NCI-H446 treated with DMSO at 0.1 percent for 48 hours (cell line): ENCODE measurements around the gene IL17RB.
A peak's percentile ranks its signal among the peaks of the same experiment; 100 is the strongest.

Source experiments
- DNase-seq: peaks from one replicate; lab custom pipeline; 2025; lab: John Stamatoyannopoulos, UW

Gene IL17RB, protein sequence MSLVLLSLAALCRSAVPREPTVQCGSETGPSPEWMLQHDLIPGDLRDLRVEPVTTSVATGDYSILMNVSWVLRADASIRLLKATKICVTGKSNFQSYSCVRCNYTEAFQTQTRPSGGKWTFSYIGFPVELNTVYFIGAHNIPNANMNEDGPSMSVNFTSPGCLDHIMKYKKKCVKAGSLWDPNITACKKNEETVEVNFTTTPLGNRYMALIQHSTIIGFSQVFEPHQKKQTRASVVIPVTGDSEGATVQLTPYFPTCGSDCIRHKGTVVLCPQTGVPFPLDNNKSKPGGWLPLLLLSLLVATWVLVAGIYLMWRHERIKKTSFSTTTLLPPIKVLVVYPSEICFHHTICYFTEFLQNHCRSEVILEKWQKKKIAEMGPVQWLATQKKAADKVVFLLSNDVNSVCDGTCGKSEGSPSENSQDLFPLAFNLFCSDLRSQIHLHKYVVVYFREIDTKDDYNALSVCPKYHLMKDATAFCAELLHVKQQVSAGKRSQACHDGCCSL

DNA sequence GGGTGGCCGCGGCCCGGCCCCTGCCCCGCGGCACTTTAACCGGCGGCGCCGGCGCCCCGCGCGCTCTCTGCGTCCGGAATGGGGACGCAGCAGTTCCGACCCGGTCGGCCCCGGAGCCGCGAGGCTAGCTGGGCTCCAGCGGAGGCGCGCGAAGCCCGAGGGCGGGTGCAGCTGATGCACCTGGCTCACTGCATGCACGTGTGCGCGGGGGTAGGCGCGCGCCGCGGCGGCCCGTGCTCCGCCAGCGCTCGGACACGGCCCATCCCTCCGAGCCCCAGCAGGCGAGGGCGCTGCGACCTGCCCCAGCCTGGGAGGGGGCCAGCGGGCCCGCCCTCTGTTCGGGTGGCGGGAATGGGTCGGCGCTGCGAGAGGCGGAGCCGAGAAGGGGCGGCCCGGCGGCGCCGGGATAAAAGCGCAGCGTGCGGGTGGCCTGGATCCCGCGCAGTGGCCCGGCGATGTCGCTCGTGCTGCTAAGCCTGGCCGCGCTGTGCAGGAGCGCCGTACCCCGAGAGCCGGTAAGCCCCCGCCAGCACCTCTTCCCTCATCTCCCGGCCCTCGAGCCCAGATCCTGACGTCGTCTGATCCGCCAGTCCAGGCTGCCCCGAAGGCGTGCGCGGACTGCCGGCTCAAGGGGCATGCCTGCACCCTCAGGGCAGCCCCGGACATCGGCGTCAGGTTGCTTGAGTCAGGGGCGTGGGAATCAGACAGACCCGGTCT, at the start of gene IL17RB, which contains the start of gene CHDH:
TSS of gene IL17RB (plus strand) at position 435 of the 717 bp plus-strand sequence. CDS start at position 456, 21 bp downstream.
TSS of gene CHDH (minus strand) at position 286 of the 717 bp plus-strand sequence. CDS start 22,411 bp downstream, outside the sequence.
- DNase-seq: peak; percentile 9

DNA sequence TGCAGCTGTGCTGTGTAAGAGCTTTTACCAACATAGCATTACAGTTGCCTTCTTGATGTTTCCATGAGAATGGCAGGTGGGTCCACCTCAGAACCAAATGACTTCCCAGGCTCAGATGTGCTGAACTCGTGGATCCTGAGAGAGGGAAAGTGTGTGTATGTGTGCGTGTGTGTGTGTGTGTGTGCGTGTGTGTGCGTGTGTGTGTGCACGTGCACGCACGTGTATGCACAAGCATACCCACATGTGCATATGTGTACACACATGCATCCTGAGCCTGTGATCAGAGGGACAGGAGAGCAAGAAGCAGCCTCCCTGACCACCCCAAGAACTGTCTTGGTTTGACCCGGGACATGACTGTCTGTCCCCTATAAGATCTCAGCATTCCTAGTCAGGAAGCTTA, 48.2 kb upstream of the IL17RB start:
- no peak for DNase-seq

DNA sequence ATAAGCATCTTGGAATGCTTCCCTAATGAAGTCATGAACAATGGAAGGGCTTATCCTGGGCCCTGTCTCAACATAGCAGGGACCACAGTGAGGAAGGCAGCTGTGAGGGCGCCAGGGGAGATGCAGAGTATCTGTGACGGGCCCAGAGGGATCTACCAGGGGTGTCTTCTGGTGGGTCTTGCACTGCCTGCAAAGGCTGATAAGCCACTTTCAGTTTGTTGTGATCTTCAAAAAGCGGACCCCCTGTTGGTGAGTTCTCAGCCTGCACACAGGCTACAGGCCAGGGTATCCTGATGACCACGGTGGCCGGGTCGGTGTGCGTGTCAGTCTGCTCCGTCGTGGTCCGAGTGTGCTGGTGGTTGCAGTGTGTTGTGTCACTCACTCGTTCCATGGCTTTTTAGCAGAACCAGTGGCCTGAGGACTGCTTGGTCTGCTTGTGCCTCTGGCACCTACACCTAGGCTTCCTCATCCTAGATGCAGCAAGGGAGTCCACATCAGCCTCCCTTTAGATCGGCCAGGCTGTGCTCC, 47.0 kb upstream of the IL17RB start:
- no peak for DNase-seq

DNA sequence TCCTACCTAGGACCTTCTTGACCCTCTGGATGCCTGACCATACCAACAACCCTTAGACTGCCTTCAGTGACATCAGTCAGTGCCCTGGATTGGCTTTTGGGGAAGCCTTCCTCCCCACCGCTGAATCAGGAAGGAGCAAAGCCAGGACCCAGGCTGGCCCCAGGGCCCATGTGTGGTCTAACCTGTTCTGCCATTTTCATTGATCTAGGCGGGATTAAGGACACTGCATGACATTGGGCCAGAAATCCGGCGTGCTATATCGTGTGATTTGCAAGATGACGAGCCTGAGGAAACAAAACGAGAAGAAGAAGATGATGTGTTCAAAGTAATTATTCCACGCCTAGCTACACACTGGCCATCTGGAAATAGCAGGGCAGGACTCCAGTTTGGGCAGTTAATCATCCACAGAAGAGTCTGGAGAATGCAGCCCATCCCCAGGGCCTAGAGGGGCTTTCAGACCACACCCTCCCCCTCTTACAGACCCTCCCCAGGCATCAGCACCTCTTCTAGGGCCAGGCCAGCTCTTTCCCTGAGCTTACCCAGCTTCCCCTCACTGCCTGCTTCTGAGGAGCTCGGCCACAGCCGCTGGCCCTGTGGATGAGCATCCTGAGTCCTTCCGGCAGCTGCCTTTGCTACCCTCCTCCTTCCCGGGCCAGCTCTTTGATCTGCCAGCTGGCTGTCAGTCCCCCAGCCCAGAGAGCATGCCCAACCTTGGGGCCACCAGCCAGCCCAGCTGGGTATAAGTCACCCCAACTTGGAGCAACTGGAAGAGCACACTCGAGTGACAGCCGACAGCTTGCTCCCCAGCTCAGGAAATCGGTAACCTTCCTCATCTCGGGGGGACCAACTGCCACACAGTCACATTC, 46.1 kb upstream of the IL17RB start:
- DNase-seq: no peak

DNA sequence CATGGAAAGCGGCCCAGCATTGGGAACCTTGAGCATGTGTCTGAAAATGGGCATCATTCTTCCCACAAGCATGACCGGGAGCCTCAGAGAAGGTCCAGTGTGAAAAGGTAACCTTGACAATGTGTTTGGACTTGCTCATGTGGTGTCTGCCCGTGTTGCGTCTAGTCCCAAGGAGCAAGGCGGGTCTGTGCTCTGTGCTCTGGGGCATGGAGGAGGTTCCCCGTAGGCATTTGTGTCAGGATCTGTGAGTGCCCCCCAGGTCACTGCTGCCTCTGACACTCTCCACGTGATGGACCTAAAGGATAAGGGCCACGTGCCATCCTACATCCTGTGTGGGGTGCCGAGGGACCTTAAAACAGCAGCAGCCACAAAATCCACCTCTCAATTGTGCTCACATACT, 45.0 kb upstream of the IL17RB start:
- DNase-seq: no peak

DNA sequence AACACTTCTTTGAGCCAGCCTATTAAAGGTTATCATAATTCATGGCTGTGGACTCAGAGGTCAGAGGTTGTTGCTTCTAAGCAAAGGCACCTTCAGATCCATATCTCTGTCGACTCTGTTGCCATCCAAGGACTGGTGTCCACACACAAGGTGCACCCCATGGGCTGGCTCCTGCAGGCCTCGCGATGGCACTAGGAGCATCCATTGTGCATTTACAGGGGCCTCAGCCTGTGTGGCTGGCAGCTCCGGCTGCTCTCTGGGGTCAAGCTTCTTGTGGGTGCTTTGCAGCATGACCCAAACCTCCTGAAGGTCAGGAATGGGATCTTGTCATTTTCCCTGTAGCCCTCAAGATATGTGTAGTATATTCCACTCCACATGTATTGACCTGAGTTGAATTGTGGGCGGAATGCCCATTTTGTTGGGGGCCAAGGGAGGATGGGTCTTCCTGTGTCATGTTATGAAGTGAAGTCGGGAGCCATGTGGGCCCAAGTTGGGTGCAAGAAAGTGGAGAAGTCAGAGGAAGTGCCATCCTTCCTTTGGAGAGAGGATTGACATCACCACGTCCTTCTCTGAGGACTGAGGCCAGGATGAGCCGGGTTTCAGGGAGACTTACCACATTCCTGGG, 44.0 kb upstream of the IL17RB start:
- no peak for DNase-seq

DNA sequence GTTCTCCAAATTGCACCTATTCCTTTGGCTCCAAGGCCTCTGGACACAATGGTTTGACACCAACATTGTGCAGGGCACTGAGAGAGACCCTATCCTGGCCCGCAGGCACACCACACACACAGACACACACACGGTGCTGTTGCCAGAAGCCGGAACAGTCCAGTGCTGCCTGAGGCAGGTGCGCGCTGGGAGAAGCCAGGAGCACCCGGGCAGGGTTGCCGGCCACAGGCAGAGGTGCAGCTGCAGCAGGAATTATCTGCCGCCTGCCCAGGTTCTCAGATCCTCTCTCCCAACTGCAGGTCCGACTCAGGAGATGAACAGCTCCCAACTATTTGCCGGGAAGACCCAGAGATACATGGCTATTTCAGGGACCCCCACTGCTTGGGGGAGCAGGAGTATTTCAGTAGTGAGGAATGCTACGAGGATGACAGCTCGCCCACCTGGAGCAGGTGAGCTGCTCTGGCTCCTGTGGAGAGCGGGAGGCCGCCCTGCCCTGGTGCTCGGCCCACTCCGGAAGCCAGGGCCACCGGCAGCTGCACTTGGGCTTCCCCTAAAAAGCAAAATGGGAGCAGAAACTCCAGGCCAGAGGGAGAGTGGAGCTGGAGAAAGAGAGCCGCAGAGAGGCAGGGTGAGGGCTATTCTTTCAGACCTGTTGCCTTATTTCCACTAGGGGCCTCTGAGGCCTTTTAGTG, 43.1 kb upstream of the IL17RB start:
- DNase-seq: no peak

DNA sequence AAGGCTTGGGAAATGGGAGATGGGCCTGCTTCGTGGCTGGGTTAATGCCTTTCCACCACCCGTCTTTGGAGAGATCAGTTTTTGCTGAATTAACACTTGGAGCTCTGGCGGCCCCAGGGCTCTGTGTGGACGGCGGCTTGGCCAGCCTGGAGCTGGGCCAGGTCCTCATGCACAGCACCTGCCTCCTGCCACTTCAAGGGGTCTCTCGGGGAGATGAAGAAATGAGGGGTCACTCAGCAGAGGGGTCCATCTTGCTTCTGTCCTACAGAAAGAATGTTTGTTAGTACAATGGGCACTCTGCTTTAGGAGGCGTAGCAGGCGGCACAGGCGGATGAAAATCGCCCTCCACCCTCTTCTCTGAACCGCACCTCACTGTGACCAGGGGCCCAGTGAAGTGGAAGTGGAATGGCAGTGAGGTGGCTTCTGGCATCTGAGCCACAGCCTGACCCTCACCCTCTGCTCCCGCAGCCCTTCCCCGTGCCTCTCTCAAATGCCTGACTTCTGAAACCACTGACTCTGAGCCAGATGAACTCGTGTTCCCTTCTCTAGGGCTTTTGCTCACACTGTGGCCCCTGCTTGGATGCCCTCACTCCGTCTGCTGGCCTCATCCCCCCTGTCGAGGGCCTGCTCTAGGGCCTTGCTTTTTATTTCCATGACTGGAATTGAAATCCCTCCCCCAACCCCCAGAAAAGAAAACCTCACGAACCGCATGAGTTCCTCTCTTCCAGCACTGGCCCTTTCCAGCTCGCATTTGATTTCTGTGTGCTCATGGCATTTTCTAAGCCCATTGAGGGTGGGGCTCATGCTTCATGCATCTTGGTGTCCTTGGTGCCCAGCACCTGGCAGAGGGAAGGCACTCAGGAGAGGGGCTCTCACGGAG, 42.3 kb upstream of the IL17RB start:
- no peak for DNase-seq

DNA sequence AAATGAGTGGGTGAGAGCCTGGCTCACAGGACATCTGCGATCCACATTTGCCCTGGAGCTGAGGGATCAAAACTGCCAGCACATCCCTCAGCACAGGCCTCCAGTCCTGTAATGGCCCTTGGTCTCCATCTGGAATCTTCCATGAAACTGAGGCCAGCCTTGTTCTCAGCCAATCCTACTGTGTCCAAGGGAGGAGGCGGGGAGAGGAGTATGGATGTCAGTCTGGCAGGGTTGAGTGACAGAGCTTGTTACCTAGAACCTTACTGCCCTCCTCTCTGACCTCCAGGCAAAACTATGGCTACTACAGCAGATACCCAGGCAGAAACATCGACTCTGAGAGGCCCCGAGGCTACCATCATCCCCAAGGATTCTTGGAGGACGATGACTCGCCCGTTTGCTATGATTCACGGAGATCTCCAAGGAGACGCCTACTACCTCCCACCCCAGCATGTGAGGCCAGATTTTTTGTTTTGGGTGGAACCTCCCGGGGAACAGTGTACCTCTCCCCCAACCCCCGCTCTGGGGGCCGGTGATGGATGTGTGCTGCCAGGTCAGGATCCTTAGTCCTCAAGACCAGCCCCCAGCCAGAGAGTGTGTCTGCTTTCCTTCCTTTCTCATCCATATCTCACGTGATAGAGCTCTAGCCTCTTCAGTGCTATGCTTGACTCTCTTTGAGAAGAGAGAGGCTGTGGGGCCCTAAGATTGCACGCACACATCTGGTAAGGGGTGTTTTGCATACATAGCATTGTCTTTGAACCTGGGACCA, 41.5 kb upstream of the IL17RB start:
- DNase-seq: no peak

DNA sequence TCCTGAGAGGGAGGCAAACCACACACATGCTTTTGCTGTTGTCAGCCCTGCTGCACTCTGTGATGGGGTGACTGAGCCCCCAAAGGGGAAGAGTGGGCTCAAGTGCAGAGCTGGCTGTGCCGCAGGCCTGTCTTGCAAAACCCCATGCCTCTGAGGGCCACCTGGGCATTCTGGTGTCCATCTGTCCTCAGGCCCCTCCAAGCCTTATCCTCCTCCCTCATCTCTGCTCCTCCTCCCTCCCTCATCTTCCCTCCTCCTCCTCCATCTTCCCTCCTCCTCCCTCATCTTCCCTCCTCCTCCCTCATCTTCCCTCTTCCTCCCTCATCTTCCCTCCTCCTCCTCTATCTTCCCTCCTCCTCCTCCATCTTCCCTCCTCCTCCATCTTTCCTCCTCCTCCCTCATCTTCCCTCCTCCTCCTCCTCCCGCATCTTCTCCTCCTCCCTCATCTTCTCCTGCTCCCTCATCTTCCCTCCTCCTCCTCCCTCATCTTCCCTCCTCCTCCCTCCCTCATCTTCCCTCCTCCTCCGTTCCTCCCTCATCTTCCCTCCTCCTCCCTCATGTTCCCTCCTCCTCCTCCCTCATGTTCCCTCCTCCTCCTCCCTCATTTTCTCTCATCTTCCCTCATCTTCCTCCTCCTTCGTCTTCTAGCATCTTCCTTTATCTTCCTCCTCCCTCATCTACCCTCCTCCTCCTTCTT, 40.8 kb upstream of the IL17RB start:
- no peak for DNase-seq

DNA sequence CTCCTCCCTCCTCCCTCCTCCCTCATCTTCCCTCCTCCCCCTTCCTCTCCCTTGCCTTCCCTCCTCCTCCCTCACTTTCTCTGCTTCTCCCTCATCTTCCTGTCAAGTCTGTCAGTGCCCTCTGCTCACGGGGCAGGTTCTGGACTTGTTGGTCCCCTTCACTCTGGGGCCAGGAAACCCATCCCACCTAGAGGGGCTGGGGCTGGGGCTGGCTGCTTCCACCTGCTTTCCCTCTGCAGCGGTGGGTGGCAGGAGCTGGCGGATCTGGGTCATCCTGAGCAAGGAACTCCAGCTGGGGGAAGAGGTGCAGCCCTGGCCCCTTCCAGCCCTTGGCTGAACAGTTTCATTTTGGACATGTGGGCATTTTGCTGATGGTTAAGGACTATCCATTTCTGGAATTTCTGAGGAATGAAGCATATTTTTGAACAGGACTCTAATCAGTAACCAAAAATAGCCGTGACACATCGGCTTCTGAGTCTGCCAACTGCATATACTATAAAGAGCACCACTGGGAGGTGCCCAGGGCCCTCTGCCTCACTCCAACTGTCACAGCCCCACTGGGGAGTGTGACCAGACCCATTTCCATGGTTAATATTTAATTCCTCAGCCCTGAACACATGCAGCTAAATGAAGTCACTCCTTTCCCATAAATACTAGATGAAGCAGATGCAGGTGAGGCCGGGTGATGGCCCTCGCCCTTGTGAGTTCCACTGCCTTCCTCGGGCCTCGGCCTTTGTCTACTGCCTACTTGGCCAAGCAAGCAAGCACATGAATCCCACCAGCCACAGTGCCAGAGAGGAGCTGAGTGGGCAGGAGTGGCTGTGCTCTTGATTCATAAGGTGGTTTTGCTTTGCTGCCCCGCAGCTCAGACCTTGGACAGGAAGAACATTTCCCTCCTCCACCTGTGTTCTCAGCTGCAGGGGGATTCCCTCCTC, 39.9 kb upstream of the IL17RB start:
- no peak for DNase-seq

DNA sequence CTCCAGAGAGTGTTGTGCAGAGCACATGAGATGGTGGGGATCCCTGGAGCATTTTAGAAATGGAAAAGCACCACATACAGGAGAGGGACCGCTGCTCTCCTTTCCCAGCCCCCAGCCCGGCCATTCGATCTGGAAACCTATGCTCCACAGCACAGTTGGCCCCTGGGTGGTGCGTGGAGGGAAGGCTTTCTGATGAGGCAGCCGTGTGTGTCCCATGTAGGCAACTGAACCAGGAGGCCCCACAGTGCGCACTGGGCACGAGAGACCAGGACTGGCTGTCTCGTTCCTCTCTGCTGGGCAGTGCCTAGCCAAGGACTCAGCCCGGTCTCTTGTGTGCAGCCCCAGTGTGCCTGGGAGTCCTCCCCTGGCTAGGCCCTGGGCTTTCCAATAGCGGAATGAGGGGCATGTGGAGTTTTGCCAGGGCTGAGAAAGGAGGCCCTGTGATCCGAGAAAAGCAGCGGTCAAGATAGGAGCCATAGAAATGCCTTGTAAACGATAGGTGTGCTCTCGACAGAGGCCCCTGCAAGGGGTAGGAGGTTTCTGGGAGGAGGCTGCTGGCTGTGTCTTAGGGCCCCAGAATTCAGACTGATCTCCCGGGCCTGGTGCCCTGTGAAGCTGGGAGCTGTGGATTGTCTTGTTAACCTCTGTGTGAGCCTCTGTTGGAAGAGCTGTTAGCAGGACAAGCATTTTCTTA, 39.1 kb upstream of the IL17RB start:
- DNase-seq: no peak

DNA sequence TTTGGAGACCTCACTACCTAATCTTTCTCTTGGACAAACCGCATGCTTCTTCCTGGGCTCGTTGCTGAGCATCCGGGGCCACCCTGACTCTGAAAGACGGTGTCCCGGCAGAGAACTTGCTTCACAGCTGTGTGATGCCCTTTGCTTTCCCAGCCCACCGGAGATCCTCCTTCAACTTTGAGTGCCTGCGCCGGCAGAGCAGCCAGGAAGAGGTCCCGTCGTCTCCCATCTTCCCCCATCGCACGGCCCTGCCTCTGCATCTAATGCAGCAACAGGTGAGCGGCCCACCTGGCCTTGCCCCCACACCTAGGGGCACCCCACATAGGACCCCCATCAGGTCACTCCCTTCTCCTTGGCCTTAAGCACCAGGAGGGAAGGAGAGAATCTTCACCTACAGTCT, 37.9 kb upstream of the IL17RB start:
- no peak for DNase-seq

DNA sequence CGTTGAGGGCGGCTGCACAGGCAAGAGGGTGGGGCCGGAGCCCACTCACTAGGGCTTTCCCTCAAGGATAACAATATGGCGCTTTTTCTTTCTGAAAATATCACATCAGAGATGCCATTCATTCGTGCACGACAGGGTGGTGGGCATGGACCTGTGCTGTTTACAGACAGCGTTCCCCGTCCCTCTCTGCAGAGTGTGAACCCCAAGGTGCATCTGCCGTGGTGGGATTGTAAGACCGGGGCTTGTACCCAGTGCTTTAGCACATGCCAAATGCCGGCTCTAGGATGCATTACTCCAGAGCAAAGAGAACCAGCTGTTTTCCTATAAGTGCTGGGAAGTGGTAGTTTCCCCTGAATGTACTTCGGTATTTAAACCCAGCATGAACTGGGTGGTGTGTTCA, 37.1 kb upstream of the IL17RB start:
- DNase-seq: no peak

DNA sequence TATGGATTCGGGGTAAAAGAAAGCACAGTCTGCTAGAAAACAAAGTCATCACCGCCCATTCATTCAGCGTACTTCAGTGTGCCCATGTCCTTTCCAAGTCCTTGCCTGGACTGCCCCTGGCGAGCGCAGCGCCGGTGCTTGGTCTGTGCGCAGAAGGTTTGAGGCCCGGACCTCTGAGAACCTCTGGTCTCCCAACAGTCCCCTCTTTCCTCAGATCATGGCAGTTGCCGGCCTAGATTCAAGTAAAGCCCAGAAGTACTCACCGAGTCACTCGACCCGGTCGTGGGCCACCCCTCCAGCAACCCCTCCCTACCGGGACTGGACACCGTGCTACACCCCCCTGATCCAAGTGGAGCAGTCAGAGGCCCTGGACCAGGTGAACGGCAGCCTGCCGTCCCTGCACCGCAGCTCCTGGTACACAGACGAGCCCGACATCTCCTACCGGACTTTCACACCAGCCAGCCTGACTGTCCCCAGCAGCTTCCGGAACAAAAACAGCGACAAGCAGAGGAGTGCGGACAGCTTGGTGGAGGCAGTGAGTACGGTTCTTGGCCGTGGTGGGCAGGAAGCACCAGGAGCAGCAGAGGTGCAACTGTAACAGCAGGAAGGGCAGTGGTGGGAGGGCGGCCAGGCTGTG, 36.5 kb upstream of the IL17RB start:
- DNase-seq: no peak
